Upper lobe of right lung (tissue), 1 donor: Measurements from ENCODE around the gene ZDHHC14. TPM values are rescaled to one million over a fixed set of nuclear protein-coding genes. Genes with fewer than 3 reads are reported as not detected.

ENCODE experiments used
- ATAC-seq: fragments of 200-7000 bp; cut with Tn5 transposase; one replicate; pipeline ENCODE4 v1.9.1; 2020; ENCODE audit warnings: mild to moderate bottlenecking, moderate library complexity
- DNase-seq: peaks from one replicate; pipeline ENCODE4 v3.0.0-alpha.2; 2020
- H3K27ac ChIP-seq: fragments of 200-600 bp; one replicate; pipeline ENCODE4 v1.8.0; 2022
- H3K27me3 ChIP-seq: fragments of 200-600 bp; one replicate; pipeline ENCODE4 v1.8.0; 2022; ENCODE audit warnings: mild to moderate bottlenecking
- H3K36me3 ChIP-seq: fragments of 200-600 bp; one replicate; pipeline ENCODE4 v1.8.0; 2022
- H3K4me1 ChIP-seq: fragments of 200-600 bp; one replicate; pipeline ENCODE4 v1.8.0; 2022
- H3K4me3 ChIP-seq: fragments of 200-600 bp; one replicate; pipeline ENCODE4 v1.8.0; 2022; ENCODE audit warnings: mild to moderate bottlenecking
- H3K9me3 ChIP-seq: fragments of 200-600 bp; one replicate; pipeline ENCODE4 v1.8.0; 2022
- CTCF ChIP-seq: fragments of 200-600 bp; IDR thresholded peaks from one replicate; pipeline ENCODE4 v1.8.0; 2022; ENCODE audit warnings: antibody characterized with exemption
- intact Hi-C: fragments of 100-400 bp; cut with DNase I; formaldehyde crosslinking; loops from one replicate; pipeline ENCODE4 v1.11.0; 2022
- total RNA-seq: library from RNA; stranded (reverse); fragmentation: NEBNext Ultra II Directional; extraction: Animal tissue kit (Norgen Biotek cat#: 25700); gene quantifications from one replicate; pipeline ENCODE4 v1.2.1, GENCODE V29; 2021
- donor health status: DM: no; HTN: yes; CAD: no; lungs with severe emphysema.

Gene ZDHHC14
- total RNA-seq, 1 donor from 2014 or later: 12.2 TPM

DNA sequence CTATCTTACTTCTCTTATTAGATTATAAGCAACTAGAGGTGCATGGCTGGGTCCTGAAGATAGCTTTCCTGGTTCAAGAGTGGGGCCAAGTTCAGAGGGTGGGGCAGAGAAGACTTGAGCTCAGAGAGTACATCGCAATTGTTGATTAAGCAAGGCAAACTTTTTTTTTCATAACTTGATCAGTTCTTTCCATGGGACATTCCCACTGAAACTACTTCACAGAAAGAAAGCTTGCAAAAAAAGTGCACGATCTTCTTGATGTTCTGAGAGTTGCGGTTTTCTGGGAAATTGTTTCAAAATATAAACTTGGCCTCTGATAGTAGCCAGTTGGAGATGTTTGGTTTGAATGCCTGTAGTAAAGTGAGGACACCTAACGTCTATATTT is 100.9 kb downstream of the ZDHHC14 start:
- intact Hi-C loops: no loop called here
- TF ChIP-seq CTCF: no peak
- Histone ChIP-seq H3K4me3 (no peak overlapping the region), H3K27me3 (no peaks in the 10 kb centered on the region), H3K4me1 (no peaks in the 10 kb centered on the region), H3K36me3 (no peaks in the 10 kb centered on the region), H3K27ac (no peak overlapping the region), H3K9me3 (no peaks in the 10 kb centered on the region)
- ATAC-seq (no peak), DNase-seq (no peak)

DNA sequence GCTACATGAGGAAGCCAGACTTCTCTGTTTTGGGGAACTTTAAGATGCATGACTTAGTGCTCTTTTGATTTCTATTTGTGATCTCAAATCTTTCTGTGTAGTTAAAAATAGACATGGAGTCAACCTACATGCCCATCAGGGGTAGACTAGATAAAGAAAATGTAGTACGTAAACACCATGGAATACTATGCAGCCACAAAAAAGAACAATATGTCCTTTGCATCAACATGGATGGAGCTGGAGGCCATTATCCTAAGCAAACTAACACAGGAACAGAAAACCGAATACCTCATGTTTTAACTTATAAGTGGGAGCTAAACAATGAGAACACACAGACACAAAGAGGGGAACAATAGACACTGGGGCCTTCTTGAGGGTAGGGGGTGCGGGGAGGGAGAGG is 102.8 kb downstream of the ZDHHC14 start:
- no peak for TF ChIP-seq CTCF
- intact Hi-C loops: no loop called here
- Histone ChIP-seq H3K9me3 (no peaks in the 10 kb centered on the region), H3K36me3 (no peaks in the 10 kb centered on the region), H3K27me3 (no peaks in the 10 kb centered on the region), H3K4me1 (no peaks in the 10 kb centered on the region), H3K4me3 (no peak overlapping the region), H3K27ac (no peak overlapping the region)
- no peak for ATAC-seq
- no peak for DNase-seq

- Histone ChIP-seq H3K4me3 (no peak overlapping the region), H3K4me1 (no peaks in the 10 kb centered on the region), H3K27me3 (peaks cover 2% of the 10 kb centered on the region), H3K27ac (no peak overlapping the region), H3K36me3 (no peaks in the 10 kb centered on the region), H3K9me3 (no peaks in the 10 kb centered on the region)
- ATAC-seq (no peak), DNase-seq (no peak)
- TF ChIP-seq CTCF: no peak
- intact Hi-C loops: no loop called here
These were observed 103.2 kb downstream of the ZDHHC14 start for GRCh38 chr6:157484181-157484580.

DNA sequence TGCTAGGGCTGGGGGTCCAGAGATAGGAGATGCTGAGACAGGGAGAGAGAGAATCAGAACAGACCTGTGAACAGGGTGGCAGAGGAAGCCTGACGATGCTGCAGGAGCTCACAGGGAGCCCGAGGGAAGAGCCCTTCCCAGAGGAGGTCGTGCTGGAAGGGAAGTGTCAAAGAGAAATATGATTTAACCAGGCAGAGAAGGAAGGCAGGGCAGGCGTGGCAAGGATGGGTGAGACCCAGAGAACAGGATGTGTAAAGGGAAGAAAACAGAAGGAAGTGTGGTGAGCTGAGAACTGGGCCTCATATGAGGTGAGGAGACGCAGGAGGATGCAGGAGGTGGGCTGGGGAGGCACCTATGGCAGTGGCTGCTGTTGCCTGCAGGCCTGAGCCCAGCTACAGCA is 105.6 kb downstream of the ZDHHC14 start:
- ATAC-seq: peak; percentile 31
- H3K27ac ChIP-seq: no peak overlapping the region
- no peaks in the 10 kb centered on the region for H3K4me1 ChIP-seq
- no peak for TF ChIP-seq CTCF
- intact Hi-C loops: no loop called here
- DNase-seq: no peak
- H3K9me3 ChIP-seq: no peaks in the 10 kb centered on the region
- H3K27me3 ChIP-seq: peaks cover 3% of the 10 kb centered on the region
- no peak overlapping the region for H3K4me3 ChIP-seq
- H3K36me3 ChIP-seq: no peaks in the 10 kb centered on the region

GRCh38 chr6:157487110-157487773 is 106.3 kb downstream of the ZDHHC14 start:
- no peaks in the 10 kb centered on the region for H3K4me1 ChIP-seq
- H3K36me3 ChIP-seq: no peaks in the 10 kb centered on the region
- DNase-seq (no peak), ATAC-seq (no peak)
- no peak overlapping the region for H3K4me3 ChIP-seq
- no peaks in the 10 kb centered on the region for H3K9me3 ChIP-seq
- no peak for TF ChIP-seq CTCF
- intact Hi-C loops: no loop called here
- peaks cover 3% of the 10 kb centered on the region for H3K27me3 ChIP-seq
- no peak overlapping the region for H3K27ac ChIP-seq

GRCh38 chr6:157488058-157488457 is 107.1 kb downstream of the ZDHHC14 start:
- Histone ChIP-seq H3K4me3 (no peak overlapping the region), H3K4me1 (no peaks in the 10 kb centered on the region), H3K27ac (no peak overlapping the region), H3K36me3 (no peaks in the 10 kb centered on the region), H3K9me3 (no peaks in the 10 kb centered on the region), H3K27me3 (peaks cover 3% of the 10 kb centered on the region)
- intact Hi-C loops: no loop called here
- DNase-seq (no peak), ATAC-seq (no peak)
- no peak for TF ChIP-seq CTCF
